GM12872 (cell line): ENCODE data around the gene ADCY3.

Experiments
- CTCF ChIP-seq: IDR thresholded peaks from 3 replicates; pipeline ENCODE4 v1.5.1; 2011; ENCODE audit warnings: low read depth, mild to moderate bottlenecking, low read length, moderate library complexity; ENCODE audit not compliant: insufficient read depth

Gene ADCY3

GRCh38 chr2:24875901-24876300 is 44.1 kb downstream of the ADCY3 start:
- TF ChIP-seq CTCF = no peak

GRCh38 chr2:24875272-24875671 is 44.8 kb downstream of the ADCY3 start:
- no peak for TF ChIP-seq CTCF

- TF ChIP-seq CTCF = no peak
Measured at GRCh38 chr2:24874035-24874434, 46.0 kb downstream of the ADCY3 start.

GRCh38 chr2:24873619-24874018 is 46.4 kb downstream of the ADCY3 start:
- TF ChIP-seq CTCF = no peak

GRCh38 chr2:24872344-24873115 is 47.5 kb downstream of the ADCY3 start:
- TF ChIP-seq CTCF = no peak

GRCh38 chr2:24871852-24872333 is 48.1 kb downstream of the ADCY3 start:
- TF ChIP-seq CTCF = no peak

- no peak for TF ChIP-seq CTCF
Measured at GRCh38 chr2:24870891-24871705, 48.9 kb downstream of the ADCY3 start.
